Body of pancreas (tissue), 4 donors: ENCODE measurements around the gene LEF1.

Experiments used
- POLR2A ChIP-seq, 3 donors: fragments of 450-650 bp; IDR thresholded peaks; one replicate each; pipeline ENCODE4 v1.6.1; 2016; ENCODE audit warnings: antibody characterized with exemption in 3 of 3, mild to moderate bottlenecking in 2 of 3
- TF ChIP-seq, protein P1 (sequence below), 7 experiments: fragments of 450-650 bp in 4 of 7; fragments of 200-600 bp in 3 of 7; sonication (generic) in 3 of 7; IDR thresholded peaks; one replicate each; pipeline ENCODE4 v1.5.1; 2016 to 2019; ENCODE audit warnings: antibody characterized with exemption in 7 of 7

DNA sequence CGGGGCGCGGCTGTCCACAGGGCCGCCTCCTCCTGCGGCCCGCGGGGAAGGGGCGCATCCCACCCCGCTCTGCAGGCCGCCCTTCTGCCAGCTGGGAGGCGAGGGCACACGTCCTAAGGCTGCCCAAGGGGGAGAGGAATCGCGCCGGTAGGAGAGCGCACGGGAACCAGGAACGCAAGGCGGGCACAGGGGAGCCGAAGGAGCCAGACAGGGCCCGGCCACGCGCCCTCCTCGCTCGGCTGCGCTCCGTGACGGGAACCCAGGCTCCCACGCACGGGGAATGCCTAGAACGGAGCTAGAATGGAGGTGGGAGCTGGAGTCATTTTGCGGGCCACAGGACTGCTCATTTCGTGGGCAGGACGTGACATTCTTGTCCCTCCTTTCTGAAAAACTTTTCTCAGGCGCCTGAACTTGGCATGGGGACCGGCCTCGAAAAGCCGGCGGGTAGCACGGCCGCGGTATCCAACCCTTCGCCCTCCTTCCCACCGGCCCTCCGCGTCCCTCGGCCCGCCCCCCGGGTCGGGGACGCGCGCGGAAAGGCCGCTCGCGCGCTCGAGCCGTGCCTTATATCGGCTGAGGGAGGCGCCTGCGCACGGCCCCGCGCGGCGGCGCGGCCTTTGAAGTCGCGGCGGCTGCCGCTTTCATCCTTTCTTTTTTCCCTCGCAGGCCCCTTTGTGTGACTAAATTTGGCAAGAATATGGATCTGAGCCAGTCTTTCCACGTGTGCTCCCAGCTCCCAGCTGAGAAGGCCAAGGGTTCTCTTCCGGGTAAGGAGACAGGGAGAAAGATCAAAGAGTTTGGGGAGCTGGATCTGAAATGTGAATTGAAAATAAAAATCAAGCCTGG, 4.2 kb upstream of the LEF1 start:
- no peak for TF ChIP-seq POLR2A (IDR thresholded peaks at IDR 0.05)
- TF ChIP-seq, protein P1, sequence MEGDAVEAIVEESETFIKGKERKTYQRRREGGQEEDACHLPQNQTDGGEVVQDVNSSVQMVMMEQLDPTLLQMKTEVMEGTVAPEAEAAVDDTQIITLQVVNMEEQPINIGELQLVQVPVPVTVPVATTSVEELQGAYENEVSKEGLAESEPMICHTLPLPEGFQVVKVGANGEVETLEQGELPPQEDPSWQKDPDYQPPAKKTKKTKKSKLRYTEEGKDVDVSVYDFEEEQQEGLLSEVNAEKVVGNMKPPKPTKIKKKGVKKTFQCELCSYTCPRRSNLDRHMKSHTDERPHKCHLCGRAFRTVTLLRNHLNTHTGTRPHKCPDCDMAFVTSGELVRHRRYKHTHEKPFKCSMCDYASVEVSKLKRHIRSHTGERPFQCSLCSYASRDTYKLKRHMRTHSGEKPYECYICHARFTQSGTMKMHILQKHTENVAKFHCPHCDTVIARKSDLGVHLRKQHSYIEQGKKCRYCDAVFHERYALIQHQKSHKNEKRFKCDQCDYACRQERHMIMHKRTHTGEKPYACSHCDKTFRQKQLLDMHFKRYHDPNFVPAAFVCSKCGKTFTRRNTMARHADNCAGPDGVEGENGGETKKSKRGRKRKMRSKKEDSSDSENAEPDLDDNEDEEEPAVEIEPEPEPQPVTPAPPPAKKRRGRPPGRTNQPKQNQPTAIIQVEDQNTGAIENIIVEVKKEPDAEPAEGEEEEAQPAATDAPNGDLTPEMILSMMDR (IDR thresholded peaks at IDR 0.05), result no peak
